Measurements from ENCODE around the gene LSM6. TPM values are rescaled to one million over a fixed set of nuclear protein-coding genes. Genes with fewer than 3 reads are reported as not detected.

The LSM6 gene
- polyA plus RNA-seq, 1 of the 3 experiments (the other 2 are of a cell fraction) = 32.5 TPM

DNA sequence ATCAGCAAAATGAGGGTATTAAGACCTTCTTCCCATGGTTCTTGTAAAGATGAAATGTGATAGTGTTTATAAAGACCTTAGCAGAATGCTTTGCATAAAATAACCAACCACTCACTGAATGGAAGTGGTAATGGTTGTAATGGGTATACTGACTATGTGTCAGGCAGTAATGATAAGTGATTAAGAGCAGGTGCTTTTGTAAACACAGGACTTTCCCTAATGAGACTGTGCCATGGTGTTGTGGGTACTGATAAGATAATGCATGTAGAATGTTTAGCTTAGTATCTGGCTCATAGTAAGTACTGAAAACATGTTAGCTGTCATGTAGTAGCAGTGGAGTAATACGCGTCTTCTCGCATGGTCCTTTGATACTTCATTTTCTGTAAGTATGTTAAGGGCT, 6.9 kb downstream of the LSM6 start (continued):
- TF ChIP-seq, protein P1, sequence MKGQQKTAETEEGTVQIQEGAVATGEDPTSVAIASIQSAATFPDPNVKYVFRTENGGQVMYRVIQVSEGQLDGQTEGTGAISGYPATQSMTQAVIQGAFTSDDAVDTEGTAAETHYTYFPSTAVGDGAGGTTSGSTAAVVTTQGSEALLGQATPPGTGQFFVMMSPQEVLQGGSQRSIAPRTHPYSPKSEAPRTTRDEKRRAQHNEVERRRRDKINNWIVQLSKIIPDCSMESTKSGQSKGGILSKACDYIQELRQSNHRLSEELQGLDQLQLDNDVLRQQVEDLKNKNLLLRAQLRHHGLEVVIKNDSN (IDR thresholded peaks at IDR 0.05; ENCODE audit: borderline replicate concordance, low read depth) = no peak

DNA sequence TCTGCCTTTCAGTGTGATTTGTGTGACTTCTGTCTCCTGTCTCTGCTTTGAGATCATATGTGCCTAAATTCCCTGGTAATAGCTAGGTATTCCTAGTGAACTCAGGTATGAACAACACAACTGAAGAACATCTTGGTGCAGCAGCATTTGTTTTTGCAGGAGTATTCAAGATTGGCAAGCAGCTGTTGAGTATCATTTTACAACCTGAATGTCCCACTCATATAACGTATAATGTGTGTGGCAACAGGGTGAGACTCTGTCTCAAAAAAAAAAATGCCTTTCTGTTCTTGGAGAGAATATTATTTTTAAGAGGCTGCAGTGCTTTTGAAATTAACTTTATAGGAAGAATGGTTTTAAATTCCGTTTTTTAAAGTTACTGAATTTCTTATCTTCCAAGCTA, 7.7 kb downstream of the LSM6 start:
- peaks cover 55% of the 10 kb centered on the region for H3K79me2 ChIP-seq (ENCODE audit: insufficient read depth)
- H3K4me1 ChIP-seq (ENCODE audit: control insufficient read depth in 1 of 2, insufficient read depth in 2 of 2, low read depth in 1 of 2, low read length in 1 of 2) = peaks cover 0 to 3% of the 10 kb centered on the region in 2 experiments; a peak in 3 of 4 replicates
- peaks cover 43 to 44% of the 10 kb centered on the region in 2 experiments for H3K36me3 ChIP-seq (replicated peaks in 1 of 2; ENCODE audit: control insufficient read depth in 1 of 2, insufficient read depth in 2 of 2, low read length in 1 of 2)
- peaks cover 13% of the 10 kb centered on the region; the same call in 1 of the 2 replicates for H4K20me1 ChIP-seq (ENCODE audit: insufficient read depth)
- ChIA-PET CTCF (no interaction called here), POLR2A (no interaction called here)
- H3K9me3 ChIP-seq = no peaks in the 10 kb centered on the region
- H3K4me2 ChIP-seq = no peak overlapping the region
- no peak overlapping the region for H3K9ac ChIP-seq
- no peaks in the 10 kb centered on the region for H3K9me2 ChIP-seq
- DNase-seq = no peak
- H3K27me3 ChIP-seq (ENCODE audit: insufficient read depth) = no peaks in the 10 kb centered on the region
- H2AFZ ChIP-seq (ENCODE audit: low read depth) = no peak overlapping the region
- H3F3A ChIP-seq (replicated peaks; ENCODE audit: insufficient read depth) = no peaks in the 10 kb centered on the region
- no peak overlapping the region for H3K27ac ChIP-seq (ENCODE audit: low read depth in 2 of 2, low read length in 1 of 2)
- 92% methylated on average over 2 of the region's 2 CpGs for WGBS (ENCODE audit: low lambda C conversion rate)
- no peak overlapping the region for H3K4me3 ChIP-seq (ENCODE audit: low read depth in 2 of 2, low read length in 1 of 2)
- TF ChIP-seq, protein P2, sequence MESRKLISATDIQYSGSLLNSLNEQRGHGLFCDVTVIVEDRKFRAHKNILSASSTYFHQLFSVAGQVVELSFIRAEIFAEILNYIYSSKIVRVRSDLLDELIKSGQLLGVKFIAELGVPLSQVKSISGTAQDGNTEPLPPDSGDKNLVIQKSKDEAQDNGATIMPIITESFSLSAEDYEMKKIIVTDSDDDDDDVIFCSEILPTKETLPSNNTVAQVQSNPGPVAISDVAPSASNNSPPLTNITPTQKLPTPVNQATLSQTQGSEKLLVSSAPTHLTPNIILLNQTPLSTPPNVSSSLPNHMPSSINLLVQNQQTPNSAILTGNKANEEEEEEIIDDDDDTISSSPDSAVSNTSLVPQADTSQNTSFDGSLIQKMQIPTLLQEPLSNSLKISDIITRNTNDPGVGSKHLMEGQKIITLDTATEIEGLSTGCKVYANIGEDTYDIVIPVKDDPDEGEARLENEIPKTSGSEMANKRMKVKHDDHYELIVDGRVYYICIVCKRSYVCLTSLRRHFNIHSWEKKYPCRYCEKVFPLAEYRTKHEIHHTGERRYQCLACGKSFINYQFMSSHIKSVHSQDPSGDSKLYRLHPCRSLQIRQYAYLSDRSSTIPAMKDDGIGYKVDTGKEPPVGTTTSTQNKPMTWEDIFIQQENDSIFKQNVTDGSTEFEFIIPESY (IDR thresholded peaks at IDR 0.05; ENCODE audit: borderline replicate concordance, low read depth) = no peak
- TF ChIP-seq, protein P3, sequence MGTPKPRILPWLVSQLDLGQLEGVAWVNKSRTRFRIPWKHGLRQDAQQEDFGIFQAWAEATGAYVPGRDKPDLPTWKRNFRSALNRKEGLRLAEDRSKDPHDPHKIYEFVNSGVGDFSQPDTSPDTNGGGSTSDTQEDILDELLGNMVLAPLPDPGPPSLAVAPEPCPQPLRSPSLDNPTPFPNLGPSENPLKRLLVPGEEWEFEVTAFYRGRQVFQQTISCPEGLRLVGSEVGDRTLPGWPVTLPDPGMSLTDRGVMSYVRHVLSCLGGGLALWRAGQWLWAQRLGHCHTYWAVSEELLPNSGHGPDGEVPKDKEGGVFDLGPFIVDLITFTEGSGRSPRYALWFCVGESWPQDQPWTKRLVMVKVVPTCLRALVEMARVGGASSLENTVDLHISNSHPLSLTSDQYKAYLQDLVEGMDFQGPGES (IDR thresholded peaks at IDR 0.05; ENCODE audit: low read depth, low read length) = no peak
- no peak for TF ChIP-seq EZH2phosphoT487 (IDR thresholded peaks at IDR 0.05; ENCODE audit: borderline replicate concordance, low read depth)

DNA sequence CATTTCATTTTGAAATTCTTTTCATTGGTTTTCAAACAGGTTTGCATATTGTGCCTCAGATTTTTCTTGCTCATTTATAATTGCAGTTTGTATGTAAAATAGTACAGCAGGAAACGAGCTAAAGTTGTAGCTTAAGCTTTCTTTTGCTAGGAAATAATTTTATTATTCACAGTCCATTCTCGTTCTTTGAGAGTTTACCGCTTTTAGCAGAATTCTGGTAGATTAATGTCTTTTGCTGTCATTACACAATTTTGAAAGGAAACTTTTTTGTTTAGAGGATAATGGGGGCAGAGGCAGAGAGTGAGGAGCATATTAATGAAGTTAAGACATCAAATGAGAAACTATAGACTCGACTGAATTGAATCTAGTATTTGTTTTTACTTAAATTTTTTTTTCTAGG, 10.5 kb downstream of the LSM6 start:
- H3K4me3 ChIP-seq (ENCODE audit: low read depth in 2 of 2, low read length in 1 of 2) = no peak overlapping the region
- WGBS (ENCODE audit: low lambda C conversion rate) = 92% methylated on average over 4 of the region's 4 CpGs
- TF ChIP-seq SMC3 (IDR thresholded peaks at IDR 0.05; ENCODE audit: low read depth, low read length) (no peak), NRF1 (IDR thresholded peaks at IDR 0.05; ENCODE audit: low read depth, low read length) (no peak), FOXM1 (IDR thresholded peaks at IDR 0.05; ENCODE audit: low read depth) (no peak), TCF12 (IDR thresholded peaks at IDR 0.05) (no peak), TAF1 (IDR thresholded peaks at IDR 0.05; ENCODE audit: borderline replicate concordance, low read depth, low read length) (no peak), FOSL2 (IDR thresholded peaks at IDR 0.05; ENCODE audit: borderline replicate concordance, low read depth) (no peak), SIN3A (IDR thresholded peaks at IDR 0.05; ENCODE audit: borderline replicate concordance, low read depth, low read length) (no peak), RAD21 (IDR thresholded peaks at IDR 0.05; ENCODE audit: low read length) (no peak), YY1 (IDR thresholded peaks at IDR 0.05; ENCODE audit: low read depth) (no peak), ELF1 (IDR thresholded peaks at IDR 0.05) (no peak), MEF2A (IDR thresholded peaks at IDR 0.05; ENCODE audit: borderline replicate concordance, low read depth) (no peak), GATA2 (CRISPR knock-in tag; IDR thresholded peaks at IDR 0.05) (no peak), EZH2phosphoT487 (IDR thresholded peaks at IDR 0.05; ENCODE audit: borderline replicate concordance, low read depth) (no peak), EP300 (IDR thresholded peaks at IDR 0.05; ENCODE audit: borderline replicate concordance in 1 of 2, low read depth in 1 of 2, low read length in 1 of 2) (no peak)
- TF ChIP-seq, protein P1 (IDR thresholded peaks at IDR 0.05; ENCODE audit: borderline replicate concordance, low read depth) = no peak
- TF ChIP-seq, protein P3 (IDR thresholded peaks at IDR 0.05; ENCODE audit: low read depth, low read length) = no peak
- TF ChIP-seq, protein P4, sequence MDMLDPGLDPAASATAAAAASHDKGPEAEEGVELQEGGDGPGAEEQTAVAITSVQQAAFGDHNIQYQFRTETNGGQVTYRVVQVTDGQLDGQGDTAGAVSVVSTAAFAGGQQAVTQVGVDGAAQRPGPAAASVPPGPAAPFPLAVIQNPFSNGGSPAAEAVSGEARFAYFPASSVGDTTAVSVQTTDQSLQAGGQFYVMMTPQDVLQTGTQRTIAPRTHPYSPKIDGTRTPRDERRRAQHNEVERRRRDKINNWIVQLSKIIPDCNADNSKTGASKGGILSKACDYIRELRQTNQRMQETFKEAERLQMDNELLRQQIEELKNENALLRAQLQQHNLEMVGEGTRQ (IDR thresholded peaks at IDR 0.05; ENCODE audit: borderline replicate concordance, low read depth, low read length) = no peak
- no peak overlapping the region for H2AFZ ChIP-seq (ENCODE audit: low read depth)
- H4K20me1 ChIP-seq (ENCODE audit: insufficient read depth) = no peaks in the 10 kb centered on the region
- POLR2A ChIA-PET = no interaction called here
- H3K4me1 ChIP-seq (ENCODE audit: control insufficient read depth in 1 of 2, insufficient read depth in 2 of 2, low read depth in 1 of 2, low read length in 1 of 2) = no peaks in the 10 kb centered on the region; a peak in 1 of 4 replicates
- H3K9me2 ChIP-seq = no peaks in the 10 kb centered on the region
- H3K4me2 ChIP-seq = no peak overlapping the region
- no peaks in the 10 kb centered on the region for H3K9me3 ChIP-seq
- H3K27ac ChIP-seq (ENCODE audit: low read depth in 2 of 2, low read length in 1 of 2) = no peak overlapping the region
- H3K9ac ChIP-seq = no peak overlapping the region
- no peaks in the 10 kb centered on the region for H3F3A ChIP-seq (replicated peaks; ENCODE audit: insufficient read depth)
- H3K27me3 ChIP-seq (ENCODE audit: insufficient read depth) = no peaks in the 10 kb centered on the region
- H3K79me2 ChIP-seq (ENCODE audit: insufficient read depth) = peaks cover 28% of the 10 kb centered on the region; the same call in 1 of the 2 replicates
- DNase-seq = no peak
- H3K36me3 ChIP-seq (replicated peaks in 1 of 2; ENCODE audit: control insufficient read depth in 1 of 2, insufficient read depth in 2 of 2, low read length in 1 of 2) = peaks cover 60 to 68% of the 10 kb centered on the region in 2 experiments
- CTCF ChIA-PET = no interaction called here

Data from SK-N-SH (cell line).